Cardiac muscle cell (in vitro differentiated cells and primary cell): ENCODE data around the gene FMO5. TPM values are rescaled to one million over a fixed set of nuclear protein-coding genes. Genes with fewer than 3 reads are reported as not detected.
A peak's percentile ranks its signal among the peaks of the same experiment; 100 is the strongest.
"Not testable (repeated sequence)": the region's sequence is repeated elsewhere in the genome, so short reads cannot be mapped to it uniquely, and the experiment has no call there.

ENCODE experiments used
- DNase-seq, 2 donors: peaks; one replicate each; pipeline versions ENCODE4 v3.0.0 to v3.0.0-alpha.2; 2010 to 2017; ENCODE audit warnings: low read depth in 1 of 2, low spot score in 1 of 2
- H3K27ac ChIP-seq: fragments of 200-600 bp; sonication (generic); 2 replicates; pipeline ENCODE4 v1.5.1; 2016
- H3K27me3 ChIP-seq: fragments of 200-600 bp; sonication (generic); 2 replicates; pipeline ENCODE4 v1.6.0; 2016; ENCODE audit warnings: control low read depth
- H3K36me3 ChIP-seq: fragments of 200-600 bp; sonication (generic); 2 replicates; pipeline ENCODE4 v1.5.1; 2016; ENCODE audit warnings: control low read depth
- H3K4me1 ChIP-seq: fragments of 200-600 bp; sonication (generic); 2 replicates; pipeline ENCODE4 v1.8.1; 2017; ENCODE audit warnings: low read depth, mild to moderate bottlenecking, mixed run types
- H3K4me3 ChIP-seq: fragments of 200-600 bp; sonication (generic); 2 replicates; pipeline ENCODE4 v1.5.1; 2016; ENCODE audit warnings: mild to moderate bottlenecking
- H3K9me3 ChIP-seq: fragments of 200-600 bp; sonication (generic); 2 replicates; pipeline ENCODE4 v1.5.1; 2017; ENCODE audit warnings: low read depth, mild to moderate bottlenecking, control low read depth
- polyA plus RNA-seq: library from polyadenylated mRNA; unstranded; fragments of >200 nt; fragmentation: Nextera tagmentation; extraction: Ambion mirVana; gene quantifications from 2 replicates; pipeline ENCODE4 v1.2.1, GENCODE V29; 2016
- total RNA-seq: library from RNA; depleted of rRNA; stranded (reverse); fragments of >200 nt; gene quantifications from 2 replicates; pipeline ENCODE4 v1.2.3, GENCODE V29; 2016
- TF ChIP-seq, protein P1 (sequence below): IDR thresholded peaks from 2 replicates; pipeline ENCODE4 v1.5.1; 2012; ENCODE audit warnings: low read depth, mild to moderate bottlenecking, low read length

FMO5 gene
- total and polyA plus RNA-seq, 2 experiments from 2014 or later = 0.75 to 1.8 TPM

DNA sequence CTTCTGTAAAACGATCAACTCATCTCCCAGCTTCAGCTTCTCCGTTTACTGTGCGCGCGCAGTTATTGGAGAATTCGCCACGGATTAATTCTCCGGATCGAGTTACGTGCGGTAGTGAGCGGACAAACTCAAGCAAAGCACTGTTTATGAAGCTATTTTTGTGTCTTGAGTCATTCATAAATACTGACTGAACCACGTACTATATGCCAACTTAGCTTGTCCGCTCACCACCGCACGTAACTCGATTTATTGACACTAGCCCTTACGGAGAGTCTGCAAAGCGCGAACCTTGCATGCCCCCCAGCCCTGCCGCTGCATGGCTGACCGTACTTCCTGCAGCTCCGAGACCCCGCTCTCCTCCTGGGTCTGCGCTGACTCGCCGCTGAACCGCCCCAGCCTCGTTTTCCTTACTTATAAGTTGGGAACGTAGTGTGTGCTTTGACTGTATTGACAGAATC lies 18.1 kb upstream of the FMO5 start:
- Histone ChIP-seq H3K4me3 (peak overlapping the region; percentile 96), H3K4me1 (peaks cover 20% of the 10 kb centered on the region), H3K9me3 (no peaks in the 10 kb centered on the region), H3K36me3 (no peaks in the 10 kb centered on the region), H3K27ac (peak overlapping the region; percentile 11), H3K27me3 (no peaks in the 10 kb centered on the region)
- DNase-seq = peak in 1 of 2 donors; percentile 61
- TF ChIP-seq, protein P1, sequence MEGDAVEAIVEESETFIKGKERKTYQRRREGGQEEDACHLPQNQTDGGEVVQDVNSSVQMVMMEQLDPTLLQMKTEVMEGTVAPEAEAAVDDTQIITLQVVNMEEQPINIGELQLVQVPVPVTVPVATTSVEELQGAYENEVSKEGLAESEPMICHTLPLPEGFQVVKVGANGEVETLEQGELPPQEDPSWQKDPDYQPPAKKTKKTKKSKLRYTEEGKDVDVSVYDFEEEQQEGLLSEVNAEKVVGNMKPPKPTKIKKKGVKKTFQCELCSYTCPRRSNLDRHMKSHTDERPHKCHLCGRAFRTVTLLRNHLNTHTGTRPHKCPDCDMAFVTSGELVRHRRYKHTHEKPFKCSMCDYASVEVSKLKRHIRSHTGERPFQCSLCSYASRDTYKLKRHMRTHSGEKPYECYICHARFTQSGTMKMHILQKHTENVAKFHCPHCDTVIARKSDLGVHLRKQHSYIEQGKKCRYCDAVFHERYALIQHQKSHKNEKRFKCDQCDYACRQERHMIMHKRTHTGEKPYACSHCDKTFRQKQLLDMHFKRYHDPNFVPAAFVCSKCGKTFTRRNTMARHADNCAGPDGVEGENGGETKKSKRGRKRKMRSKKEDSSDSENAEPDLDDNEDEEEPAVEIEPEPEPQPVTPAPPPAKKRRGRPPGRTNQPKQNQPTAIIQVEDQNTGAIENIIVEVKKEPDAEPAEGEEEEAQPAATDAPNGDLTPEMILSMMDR = no peak

- Histone ChIP-seq H3K27me3 (no peaks in the 10 kb centered on the region), H3K36me3 (no peaks in the 10 kb centered on the region), H3K27ac (peak within 1 kb of the TSS; percentile 88), H3K9me3 (no peaks in the 10 kb centered on the region), H3K4me1 (peaks cover 20% of the 10 kb centered on the region), H3K4me3 (peak within 1 kb of the TSS; percentile 96)
- TF ChIP-seq, protein P1 = peak; percentile 85
- peak; percentile 97 to 98 for DNase-seq
These were observed 17.5 kb upstream of the FMO5 start, which contains the start of gene CHD1L for GRCh38 chr1:147242449-147243227. Gene CHD1L (plus strand): TSS chr1:147242684. CDS start chr1:147242704, 20 bp downstream.

- H3K27ac ChIP-seq = peak overlapping the region; percentile 15
- H3K27me3 ChIP-seq = no peaks in the 10 kb centered on the region
- H3K36me3 ChIP-seq = no peaks in the 10 kb centered on the region
- TF ChIP-seq, protein P1 = no peak
- H3K4me1 ChIP-seq = peaks cover 14% of the 10 kb centered on the region
- H3K9me3 ChIP-seq = no peaks in the 10 kb centered on the region
- DNase-seq = no peak
- no peak overlapping the region for H3K4me3 ChIP-seq
These were observed 16.9 kb upstream of the FMO5 start for GRCh38 chr1:147241934-147242448.

DNA sequence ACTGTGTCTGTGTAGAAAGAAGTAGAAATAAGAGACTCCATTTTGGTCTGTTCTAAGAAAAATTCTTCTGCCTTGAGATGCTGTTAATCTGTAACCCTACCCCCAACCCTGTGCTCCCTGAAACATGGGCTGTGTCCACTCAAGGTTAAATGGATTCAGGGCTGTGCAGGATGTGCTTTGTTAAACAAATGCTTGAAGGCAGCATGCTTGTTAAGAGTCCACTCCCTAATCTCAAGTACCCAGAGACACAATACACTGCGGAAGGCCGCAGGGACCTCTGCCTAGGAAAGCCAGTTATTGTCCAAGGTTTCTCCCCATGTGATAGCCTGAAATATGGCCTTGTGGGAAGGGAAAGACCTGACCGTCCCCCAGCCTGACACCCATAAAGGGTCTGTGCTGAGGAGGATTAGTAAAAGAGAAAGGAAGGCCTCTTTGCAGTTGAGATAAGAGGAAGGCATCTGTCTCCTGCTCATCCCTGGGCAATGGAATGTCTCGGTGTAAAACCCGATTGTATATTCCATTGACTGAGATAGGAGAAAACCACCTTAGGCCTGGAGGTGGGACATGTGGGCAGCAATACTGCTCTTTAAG lies 15.1 kb upstream of the FMO5 start:
- not testable (repeated sequence) for H3K4me3 ChIP-seq, H3K9me3 ChIP-seq, H3K36me3 ChIP-seq, H3K27me3 ChIP-seq, H3K27ac ChIP-seq
- peak in 1 of 2 donors; percentile 6 for DNase-seq
- peaks cover 12% of the 10 kb centered on the region for H3K4me1 ChIP-seq

DNA sequence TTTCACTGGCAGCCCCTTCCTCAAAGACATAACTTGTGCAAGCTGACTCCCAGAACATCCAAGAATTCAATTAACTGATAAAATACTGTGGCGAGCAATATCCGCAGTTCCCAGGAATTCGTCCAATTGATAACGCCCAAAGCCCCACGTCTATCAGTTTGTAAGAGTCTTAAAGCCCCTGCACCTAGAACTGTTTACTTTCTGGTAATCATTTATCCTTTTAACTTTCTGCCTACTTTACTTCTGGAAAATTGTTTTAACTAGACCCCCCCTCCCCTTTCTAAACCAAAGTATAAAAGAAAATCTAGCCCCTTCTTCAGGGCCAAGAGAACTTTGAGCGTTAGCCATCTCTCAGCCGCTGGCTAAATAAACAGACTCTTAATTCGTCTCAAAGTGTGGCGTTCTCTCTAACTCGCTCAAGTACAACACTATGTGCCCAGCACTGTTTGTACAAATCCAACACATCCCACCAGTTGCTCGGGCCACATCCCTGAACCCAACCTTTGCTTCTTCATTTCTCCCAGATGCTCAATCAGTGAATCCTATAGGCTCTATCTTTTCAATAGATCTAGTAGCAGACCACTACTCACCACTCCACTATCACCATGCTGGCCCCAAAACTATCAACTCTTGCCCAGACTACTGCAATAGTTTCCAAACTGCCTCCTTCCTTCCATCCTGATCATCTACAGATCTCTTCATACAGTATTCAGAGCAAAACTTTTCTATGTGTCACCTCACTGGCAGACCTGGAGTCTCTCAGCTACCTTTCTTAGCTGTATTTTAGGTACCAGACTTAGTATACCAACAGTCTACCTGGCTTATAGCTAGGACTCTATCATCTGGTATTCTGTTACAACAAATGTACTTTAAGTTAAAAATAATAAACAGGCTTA lies 14.0 kb upstream of the FMO5 start:
- Histone ChIP-seq H3K27me3 (no peaks in the 10 kb centered on the region), H3K36me3 (no peaks in the 10 kb centered on the region), H3K27ac (no peak overlapping the region), H3K9me3 (no peaks in the 10 kb centered on the region), H3K4me1 (peaks cover 3% of the 10 kb centered on the region), H3K4me3 (no peak overlapping the region)
- no peak for DNase-seq
- TF ChIP-seq, protein P1 = no peak
